ENCODE results near the gene CCNY. TPM values are rescaled to one million over a fixed set of nuclear protein-coding genes. Genes with fewer than 3 reads are reported as not detected.
"Not testable (repeated sequence)": the region's sequence is repeated elsewhere in the genome, so short reads cannot be mapped to it uniquely, and the experiment has no call there.

The CCNY gene
- polyA plus RNA-seq, 5 donors, result 75.0 to 89.0 (median 84.9) TPM

DNA sequence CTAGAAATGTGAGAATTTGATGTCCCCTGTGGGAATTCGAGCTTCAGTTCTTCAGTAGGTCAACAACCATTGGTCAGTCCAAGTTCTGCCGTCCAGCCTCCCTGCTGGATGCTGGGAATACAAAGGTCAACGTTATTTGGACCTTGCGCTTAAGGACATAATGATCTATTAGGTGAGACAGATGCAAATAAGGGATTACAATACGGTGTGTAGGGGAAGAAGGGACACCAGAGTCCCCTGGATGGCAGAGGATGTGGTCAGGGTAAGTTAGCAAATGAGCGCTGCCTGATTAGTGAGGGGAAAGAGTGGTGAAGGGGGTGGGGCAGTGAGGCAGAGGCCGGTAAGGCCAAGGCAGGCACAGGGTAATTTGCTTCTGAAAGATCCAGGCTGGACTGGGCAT is 16.2 kb downstream of the CCNY start:
- DNase-seq, result no peak

DNA sequence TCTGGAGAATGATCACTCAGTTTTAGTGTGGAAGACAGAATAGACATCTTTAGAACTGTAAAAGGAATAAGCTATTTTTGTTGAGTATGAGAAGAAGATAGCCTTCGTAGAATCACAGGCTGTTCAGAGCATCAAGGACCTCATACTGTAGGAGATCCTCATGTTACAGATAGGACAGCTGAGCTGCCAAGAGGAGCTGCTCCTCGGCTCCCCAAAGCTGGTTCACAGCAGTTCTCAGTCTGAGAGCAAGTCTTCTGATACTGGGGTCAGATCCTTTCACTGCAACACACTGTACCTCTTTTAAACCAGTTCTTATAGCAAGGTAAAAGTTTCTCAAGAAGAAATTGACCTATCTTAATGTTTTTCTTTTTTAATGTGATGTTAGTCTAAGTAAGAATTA is 17.1 kb downstream of the CCNY start:
- no peak for DNase-seq

DNA sequence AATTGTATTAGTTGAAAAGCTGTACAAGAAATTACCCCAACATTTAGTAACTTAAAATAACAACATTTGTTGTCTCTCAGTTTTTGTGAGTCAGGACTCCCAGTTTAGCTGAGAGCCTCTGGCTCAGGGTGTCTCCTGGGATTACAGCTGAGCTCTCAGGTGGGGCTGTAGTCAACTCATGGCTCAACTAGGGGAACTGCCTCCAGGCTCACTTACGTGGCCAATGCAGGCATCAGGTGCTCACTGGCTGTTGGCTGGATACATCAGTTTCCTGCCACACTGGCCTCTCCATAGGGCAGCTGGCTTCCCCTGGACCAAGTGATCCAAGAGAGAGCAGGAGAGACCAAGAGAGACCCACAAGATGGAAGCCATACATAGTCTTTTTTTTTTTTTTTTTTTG is 17.5 kb downstream of the CCNY start:
- DNase-seq, result no peak

DNA sequence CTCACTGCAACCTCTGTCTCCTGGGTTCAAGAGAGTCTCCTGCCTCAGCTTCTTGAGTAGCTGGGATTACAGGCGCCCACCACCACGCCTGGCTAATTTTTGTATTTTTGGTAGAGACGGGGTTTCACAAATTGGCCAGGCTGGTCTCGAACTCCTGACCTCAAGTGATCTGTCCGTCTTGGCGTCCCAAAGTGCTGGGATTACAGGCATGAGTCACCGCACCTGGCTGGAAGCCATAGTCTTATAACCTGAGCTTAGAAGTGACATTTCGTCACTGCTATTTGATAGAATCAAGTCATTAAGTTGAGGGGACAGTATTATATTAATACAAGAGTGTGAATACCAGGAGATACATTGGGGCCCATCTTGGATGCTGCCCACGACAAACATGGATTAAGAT is 17.9 kb downstream of the CCNY start:
- DNase-seq, result not testable (repeated sequence)

DNA sequence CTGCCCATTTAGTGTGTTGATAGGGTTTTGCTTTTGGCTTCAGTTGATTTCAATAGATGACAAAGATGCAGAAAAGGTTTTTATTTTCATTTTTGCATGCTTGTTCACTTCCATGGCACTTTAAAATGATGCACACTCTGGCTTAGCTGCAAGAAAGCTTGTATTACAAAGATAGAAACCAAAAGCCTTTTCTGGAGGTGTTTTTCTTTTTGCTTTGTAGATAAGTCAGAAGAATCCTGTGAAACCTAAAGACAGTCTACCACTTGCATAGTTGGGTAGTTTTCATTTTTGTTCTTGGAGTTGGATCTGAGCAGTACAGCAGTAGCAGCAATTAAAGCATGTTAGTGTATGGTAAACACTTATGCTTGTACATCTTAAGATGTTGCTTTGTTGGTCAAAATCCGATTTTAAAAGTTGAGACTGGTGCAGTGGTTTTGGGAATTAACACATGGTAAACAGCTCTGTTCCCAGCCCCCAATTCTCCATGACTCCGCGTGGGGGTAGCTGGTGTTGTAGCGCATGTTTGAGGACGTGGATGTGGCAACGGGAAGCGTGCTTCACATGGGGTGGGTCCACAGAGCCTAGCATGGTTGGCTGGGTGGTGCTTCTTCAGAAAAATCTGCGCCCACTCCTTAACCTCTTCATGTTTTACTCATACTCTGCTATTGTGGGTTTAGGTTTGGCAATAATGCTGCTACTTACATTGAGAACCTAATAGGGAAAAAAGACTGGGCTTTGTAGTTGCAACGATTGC is 19.8 kb downstream of the CCNY start:
- DNase-seq, result no peak

DNA sequence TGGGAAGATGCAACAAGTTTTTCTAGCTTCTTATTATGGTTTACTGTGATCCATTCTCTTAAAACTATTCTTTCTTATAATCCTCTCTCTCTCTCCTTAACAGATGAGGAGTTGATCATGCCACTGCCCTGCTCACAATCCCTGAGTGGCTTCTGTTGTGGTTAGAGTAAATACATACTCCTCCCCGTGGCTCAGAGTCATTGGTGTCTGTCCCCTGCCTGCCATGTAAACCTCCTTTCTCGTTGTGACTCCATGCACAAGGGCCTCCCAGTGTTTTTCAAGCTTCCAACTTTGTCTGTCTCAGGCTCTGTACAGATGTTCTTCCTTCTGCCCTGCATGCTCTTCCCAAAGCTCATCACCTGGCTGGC is 20.4 kb downstream of the CCNY start:
- DNase-seq, result no peak

DNA sequence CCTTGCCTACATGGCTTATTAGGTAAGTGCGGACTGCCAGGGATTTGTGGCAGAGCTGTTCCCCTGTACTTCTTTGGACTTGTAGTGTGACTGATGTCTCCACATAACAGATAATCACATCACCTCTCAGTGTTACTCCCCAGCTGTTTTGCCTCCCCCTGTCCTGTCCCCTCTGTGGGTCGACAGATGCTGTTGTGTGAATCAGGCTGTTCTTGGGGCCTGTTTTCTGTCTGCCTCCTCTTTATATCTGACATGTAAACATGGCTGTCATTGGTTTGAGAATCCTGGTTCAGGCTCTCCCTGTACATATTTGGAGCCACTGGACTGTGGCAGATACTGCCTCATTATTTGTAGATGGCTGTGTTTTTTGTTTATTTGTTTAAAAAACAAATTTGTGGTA is 22.7 kb downstream of the CCNY start:
- DNase-seq, result no peak

DNA sequence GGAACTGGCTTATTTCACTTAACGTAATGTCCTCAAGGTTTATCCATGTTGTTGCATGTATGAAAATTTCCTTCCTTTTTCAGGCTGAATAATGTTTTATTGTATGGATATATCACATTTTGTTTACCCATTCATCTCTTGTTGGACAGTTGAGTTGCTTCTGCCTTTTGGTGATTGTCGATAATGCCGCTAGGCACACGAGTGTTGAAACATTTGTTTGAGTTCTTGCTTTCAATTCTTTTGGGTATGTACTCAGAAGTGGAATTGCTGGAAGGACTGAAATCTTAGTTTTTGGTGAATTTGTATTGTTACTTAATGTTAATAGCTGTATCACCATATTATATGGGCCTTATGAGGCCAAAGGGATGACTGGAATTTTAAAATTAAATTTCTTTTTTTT is 23.6 kb downstream of the CCNY start:
- no peak for DNase-seq

DNA sequence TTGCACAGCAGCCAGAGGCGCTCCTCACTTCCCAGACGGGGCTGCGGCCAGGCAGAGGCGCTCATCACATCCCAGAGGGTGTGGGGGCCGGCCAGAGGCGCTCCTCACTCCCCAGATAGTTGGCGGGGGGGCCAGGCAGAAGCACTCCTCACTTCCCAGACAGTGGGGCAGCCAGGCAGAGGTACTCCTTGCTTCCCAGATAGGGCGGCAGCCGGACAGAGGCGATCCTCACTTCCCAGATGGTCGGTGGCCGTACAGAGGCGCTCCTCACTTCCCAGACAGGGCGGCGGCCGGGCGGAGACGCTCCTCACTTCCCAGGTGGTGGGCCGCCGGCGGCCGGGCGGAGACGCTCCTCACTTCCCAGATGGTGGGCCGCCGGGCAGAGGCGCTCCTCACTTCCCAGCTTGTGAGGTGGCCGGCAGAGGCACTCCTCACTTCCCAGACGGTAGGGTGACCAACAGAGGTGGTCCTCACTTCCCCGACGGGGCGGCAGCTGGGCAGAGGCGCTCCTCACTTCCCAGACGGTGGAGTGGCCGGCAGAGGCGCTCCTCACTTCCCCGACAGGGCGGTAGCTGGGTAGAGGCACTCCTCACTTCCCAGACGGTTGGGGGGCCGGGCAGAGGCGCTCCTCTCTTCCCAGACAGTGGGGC is 26.5 kb downstream of the CCNY start:
- no peak for DNase-seq

DNA sequence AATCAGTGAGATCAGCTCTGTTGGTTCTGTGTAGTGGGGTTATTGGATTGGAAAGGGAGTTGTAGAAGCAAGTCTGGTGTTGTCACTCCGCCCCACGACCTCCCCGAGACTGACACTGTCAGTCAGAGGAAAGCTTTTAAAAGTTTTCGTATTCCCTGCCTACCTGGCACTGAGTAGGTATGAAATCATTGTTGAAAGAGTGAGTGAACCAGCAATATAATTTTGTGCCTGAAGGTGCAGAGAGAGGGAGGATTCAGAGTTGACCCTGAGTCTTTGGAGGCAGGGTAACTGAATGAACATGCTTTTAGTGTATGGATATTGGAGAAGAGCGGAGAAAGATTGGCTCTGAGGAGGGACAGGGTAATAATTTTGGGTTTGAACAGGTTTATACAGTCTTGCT is 27.3 kb downstream of the CCNY start:
- no peak for DNase-seq

DNA sequence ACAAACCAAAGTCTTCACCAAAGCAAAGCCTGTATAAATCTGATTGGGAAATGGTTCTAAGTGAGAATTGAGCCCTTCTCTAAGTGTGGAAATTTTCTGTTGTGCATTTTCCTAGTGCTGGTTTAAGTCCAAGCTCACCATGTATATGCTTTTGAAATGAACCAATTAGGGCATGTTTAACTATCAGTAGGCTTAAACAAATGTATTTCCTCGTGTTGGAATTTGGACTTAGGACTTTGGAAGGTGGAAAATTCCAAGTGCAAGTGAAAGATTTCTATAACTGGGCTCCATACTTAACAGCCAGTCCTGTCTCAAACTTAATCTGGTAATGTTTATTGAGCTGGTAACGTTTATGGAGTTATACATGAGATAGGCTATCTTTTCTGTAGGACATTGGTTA is 28.5 kb downstream of the CCNY start:
- DNase-seq, result no peak

DNA sequence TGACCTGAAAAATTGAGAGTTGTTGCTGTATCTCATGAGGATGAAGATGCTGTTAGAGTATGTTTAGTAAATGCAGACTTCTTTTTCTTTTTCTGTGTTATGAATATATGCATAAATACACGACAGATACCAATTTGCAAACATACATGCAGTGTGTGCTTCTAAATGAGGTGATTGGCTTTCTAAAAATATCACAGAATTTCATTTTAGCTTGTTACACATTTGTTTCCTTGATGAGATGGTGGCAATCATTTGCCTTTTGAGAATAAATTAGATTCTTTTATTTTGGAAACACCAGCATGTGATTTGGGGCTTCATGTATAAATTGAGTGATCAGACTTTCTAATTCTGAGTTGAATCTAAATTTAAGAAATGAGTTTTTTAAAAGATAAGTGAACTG is 29.7 kb downstream of the CCNY start:
- no peak for DNase-seq

DNA sequence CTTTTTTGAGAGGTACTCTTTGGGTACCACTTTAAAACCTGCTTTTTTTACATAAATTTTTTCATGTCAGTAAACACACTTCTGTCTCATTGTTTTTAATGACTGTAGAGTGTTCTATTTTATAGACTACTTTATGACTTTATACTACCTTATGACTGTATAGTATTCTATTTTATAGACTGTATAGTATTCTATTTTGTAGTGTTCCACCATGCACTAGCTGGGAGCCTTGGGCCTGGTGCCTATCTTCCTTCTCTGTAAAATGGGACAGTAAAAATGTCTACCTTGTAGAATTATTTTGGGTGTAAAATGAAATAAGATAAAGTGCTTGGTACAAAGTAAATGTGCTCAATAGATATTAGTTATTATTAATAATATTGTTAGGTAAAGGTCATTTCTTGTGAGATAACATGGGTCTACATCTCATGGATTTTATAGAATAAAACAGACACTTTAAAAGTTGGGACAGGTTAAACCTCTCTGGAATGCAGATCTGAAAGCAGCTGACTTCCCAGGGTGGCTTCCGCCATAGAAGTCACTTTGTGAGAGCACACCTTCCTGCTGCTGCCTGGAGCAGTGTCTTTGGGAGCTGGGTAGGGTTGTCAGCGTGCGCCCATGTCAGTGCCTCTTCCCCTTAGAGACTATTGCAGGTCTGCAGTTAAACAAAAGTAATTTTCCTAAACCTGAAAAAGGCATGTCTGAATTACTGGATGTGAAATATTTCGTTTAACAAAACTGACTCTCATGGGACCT is 31.0 kb downstream of the CCNY start:
- no peak for DNase-seq

DNA sequence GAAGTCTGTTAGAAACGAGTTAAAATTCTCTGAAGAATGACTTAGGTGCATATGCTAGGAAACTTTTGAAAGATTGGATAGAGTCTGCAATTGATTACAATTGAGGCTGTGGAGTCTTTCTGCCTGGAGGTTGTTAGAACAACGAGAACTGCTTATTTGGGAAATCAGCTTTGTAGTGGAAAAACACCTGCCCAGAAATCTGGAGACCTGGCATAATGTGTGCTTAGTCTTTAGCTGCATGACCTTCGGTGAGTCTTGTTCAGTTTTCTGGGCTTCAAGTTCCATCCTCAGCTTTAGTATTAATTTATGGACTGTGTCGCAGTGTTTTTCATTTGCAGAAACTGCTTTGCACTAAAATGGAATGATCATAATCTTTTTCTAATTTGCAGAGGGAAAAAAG is 31.7 kb downstream of the CCNY start:
- DNase-seq, result no peak

DNA sequence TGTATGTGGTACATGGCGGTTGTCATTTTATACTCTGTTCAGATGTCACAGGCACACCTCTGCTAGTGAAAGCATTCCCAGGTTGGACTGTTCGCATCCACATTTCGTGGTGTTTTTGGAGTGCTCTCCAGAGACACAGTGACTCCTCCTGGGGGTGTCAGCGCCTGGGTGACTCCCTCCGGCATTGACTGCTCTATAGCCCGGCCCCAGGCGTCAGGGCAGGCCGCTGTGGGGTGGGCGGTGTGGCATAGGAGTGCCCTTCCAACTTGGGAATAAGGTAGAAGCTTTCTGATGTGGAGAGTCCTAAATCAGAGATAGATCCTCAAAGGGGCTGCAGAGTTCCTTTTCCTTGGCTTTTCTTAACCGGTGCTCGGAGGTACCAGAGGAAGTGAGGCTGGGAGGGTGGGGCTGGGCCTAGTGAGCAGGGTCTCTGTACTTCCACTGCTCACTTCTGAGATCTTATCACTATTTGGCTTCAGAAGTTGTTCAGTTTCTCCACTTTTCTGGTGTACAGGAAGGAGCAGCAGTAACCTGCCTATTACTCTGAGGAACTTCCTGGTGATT is 32.3 kb downstream of the CCNY start:
- no peak for DNase-seq

DNA sequence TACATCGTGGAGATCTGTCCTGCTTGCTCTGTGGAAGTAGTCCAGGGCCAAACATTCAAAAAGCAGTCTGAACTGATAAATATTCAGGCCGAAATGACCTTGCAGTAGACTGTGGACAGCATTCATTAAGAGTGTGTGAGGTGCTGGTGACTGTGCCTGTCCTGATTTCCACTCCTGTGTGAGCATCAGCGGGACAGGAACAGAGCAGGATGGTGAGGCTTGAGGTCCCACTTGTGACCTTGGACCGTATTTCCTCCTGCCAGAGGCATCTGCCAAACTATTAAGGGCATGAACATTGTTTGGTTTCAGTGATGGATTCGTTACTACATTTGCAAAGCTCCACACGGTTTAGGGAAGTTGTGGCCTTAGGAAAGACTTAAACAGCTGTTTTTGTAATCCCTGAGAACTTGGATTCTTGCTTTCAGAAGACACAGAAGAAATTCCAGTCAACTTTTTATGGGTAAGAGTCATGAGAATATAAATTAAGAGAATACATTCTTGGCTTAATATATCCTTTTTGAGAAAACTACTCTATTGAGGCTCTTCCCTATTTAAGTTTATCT is 32.8 kb downstream of the CCNY start:
- no peak for DNase-seq

DNA sequence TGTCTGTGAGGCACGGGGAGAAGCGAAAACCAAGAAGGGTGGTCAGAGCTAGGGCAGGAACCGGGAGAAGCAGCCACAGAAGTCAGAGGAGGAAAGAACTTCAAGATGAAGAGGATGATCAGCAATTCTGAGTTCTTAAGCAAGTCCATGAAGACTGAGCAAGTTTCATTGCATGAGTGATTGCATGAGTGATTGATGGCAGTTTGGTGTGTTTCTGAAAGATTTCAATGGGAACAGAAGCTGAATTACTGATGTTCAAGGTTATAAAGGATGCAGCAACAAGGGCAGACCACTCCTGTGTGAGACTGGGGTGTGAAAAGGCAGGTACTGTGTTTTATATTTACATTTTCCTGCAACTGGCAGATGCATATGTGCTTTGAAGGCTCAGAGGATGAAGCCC is 35.4 kb downstream of the CCNY start:
- no peak for DNase-seq

DNA sequence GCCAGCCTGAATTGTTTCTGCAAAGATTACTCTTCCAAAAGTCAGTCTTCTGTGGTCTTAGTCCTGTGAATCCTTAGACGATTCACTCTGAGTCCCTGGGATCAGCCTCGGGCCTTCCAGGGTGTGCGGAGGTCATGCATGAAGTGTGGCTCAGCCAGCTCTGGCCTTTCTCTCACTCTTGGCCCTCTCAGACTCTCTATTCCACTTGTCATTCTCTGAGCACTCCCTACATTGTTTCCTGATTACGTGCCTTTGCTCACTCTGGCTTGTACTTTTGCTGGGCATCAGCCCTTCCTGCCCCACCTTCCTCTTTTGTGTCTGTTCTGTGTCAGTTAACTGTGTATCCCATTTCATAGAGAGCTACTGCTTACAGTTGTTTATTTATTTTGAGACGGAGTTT is 36.0 kb downstream of the CCNY start:
- DNase-seq, result no peak

DNA sequence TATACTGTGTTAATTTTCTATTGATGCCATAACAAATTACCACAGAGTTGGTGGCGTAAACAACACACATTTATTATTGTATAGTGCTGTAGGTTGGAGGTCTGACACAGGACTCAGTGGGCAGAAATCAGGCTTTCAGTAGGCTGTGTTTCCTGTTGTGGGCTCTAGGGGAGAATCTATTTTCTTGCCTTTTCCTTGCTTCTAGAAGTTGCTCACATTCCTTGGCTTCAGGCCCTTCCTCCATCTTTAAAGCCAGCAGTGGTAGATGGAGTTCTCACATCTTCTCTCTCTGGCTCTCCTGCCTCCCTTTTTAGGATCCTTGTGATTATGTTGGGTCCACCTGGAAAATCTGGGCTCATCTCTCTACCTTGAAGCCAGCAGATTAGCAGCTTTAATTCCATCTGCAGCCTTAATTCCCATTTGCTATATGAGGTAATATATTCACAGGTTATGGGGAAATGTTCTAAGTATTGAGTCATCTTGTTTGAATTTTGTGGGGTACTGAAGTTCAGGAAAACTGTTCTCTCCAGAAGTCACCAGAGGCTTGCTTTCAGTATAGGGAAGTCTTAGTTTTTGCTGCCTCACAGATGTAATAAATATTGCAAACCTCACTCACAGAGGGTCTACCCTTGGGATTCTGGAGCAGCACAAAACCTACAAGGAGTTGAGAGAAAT is 38.9 kb downstream of the CCNY start:
- DNase-seq, result no peak

DNA sequence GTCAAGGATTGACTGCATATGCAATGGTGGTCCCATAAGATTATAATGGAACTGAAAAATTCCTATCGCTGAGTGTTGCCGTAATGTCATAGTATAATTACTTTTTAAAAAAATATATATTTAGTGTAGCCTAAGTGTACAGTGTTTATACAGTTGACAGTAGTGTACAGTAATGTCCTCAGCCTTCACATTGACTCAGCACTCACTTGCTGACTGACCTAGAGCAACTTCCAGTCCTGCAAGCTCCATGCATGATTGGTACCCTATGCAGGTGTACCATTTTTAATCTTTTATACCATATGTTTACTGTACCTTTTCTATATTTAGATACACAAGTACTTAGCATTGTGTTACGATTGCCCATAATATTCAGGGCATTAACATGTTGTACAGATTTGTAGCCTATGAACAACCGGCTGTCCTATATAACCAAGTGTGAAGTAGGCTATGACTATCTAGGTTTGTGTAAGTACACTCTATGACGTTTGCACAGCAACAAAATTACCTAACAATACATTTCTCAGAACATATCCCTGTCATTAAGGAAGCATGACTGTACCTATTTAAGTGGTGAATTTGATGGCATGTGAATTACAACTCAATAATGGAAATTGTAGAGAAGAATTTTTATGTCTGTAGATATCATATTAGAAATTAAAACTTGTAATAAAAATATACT is 40.9 kb downstream of the CCNY start:
- no peak for DNase-seq

DNA sequence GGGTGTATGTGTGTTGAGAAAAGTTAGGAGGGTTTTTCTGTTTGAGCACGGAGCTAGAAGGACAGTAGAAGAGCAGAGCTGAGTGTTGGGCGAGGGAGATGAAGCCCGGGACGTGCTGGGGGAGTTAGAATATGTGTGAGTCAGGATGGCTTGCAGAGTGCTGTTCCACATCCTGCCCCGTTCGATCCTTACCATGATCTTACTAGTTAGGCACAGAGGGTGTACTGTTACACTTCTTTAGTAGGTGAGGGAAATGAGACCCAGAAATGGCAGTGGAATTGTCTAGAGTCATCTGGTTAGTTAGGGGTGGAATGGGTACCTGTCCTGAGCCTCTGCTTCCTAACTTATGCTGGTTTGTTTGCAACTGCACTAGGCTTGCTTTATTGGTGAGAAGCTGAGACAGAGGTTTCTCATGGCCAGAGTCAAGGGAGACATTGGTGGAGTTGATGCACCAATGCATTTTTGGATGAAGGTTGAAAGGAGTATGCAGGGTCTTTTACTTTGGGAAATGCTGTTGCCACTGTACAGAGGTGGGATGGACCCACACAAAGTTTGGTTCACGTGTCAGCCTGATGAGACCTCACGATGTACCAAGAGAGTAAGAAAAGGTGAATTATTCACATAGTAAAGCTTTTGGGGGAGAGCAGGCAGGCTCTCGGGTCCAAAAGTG is 42.4 kb downstream of the CCNY start:
- DNase-seq, result no peak

Measured in right lung (tissue), 5 donors.